ENCODE results near the gene VWF.

GRCh38 chr12:5956987-5957386, 167.5 kb downstream of the VWF start:
- TF ChIP-seq EZH2 (IDR thresholded peaks at IDR 0.05; ENCODE audit: borderline replicate concordance, insufficient read depth, low read depth, low read length, poor library complexity, severe bottlenecking) (no peak), CTCF (IDR thresholded peaks at IDR 0.05) (no peak)
